ENCODE data around the gene FMN1. TPM values are rescaled to one million over a fixed set of nuclear protein-coding genes. Genes with fewer than 3 reads are reported as not detected.
A peak's percentile ranks its signal among the peaks of the same experiment; 100 is the strongest.

FMN1 gene
- total RNA-seq, 6 donors from 2014 or later: 20.2 to 176 (median 53.8) TPM

- no peaks in the 10 kb centered on the region for H3K27me3 ChIP-seq
- H3K36me3 ChIP-seq: no peaks in the 10 kb centered on the region
- no peak for DNase-seq
- no peak for TF ChIP-seq EP300 (IDR thresholded peaks at IDR 0.05)
- TF ChIP-seq POLR2A (IDR thresholded peaks at IDR 0.05): no peak
- TF ChIP-seq POLR2AphosphoS5 (IDR thresholded peaks at IDR 0.05): no peak
- no peak for TF ChIP-seq CTCF (IDR thresholded peaks at IDR 0.05)
- H3K27ac ChIP-seq: peak overlapping the region; percentile 61 to 88 (median 80)
- no peaks in the 10 kb centered on the region for H3K9me3 ChIP-seq
- no peak for ATAC-seq (ENCODE audit: low FRiP score in 2 of 2)
- peaks cover 4 to 25% (median 13%) of the 10 kb centered on the region in 4 donors for H3K4me1 ChIP-seq
- no peak overlapping the region for H3K4me3 ChIP-seq
Measured at GRCh38 chr15:33069161-33069560, 125.4 kb downstream of the FMN1 start.

- TF ChIP-seq EP300 (IDR thresholded peaks at IDR 0.05) (peak in 3 of 4 donors; percentile 6 to 61 (median 47)), POLR2A (IDR thresholded peaks at IDR 0.05) (no peak), POLR2AphosphoS5 (IDR thresholded peaks at IDR 0.05) (peak; percentile 21 to 58)
- Histone ChIP-seq H3K27me3 (no peaks in the 10 kb centered on the region), H3K4me1 (peaks cover 4 to 25% (median 13%) of the 10 kb centered on the region in 4 donors), H3K9me3 (no peaks in the 10 kb centered on the region), H3K4me3 (peak overlapping the region in 3 of 4 donors; percentile 39 to 43 (median 39)), H3K27ac (peak overlapping the region; percentile 78 to 88 (median 80)), H3K36me3 (no peaks in the 10 kb centered on the region)
- DNase-seq (peak in 1 of 2 donors; percentile 93), ATAC-seq (ENCODE audit: low FRiP score in 2 of 2) (peak; percentile 83 to 97)
- WGBS, 2 donors: 33 to 37% methylated on average over 8 of the region's 8 CpGs
Measured at GRCh38 chr15:33068511-33068990, 126.0 kb downstream of the FMN1 start.

- Histone ChIP-seq H3K4me3 (peak overlapping the region in 3 of 4 donors; percentile 39 to 43 (median 39)), H3K27me3 (no peaks in the 10 kb centered on the region), H3K36me3 (no peaks in the 10 kb centered on the region), H3K27ac (peak overlapping the region; percentile 78 to 88 (median 80)), H3K4me1 (peaks cover 4 to 25% (median 13%) of the 10 kb centered on the region in 4 donors), H3K9me3 (no peaks in the 10 kb centered on the region)
- peak; percentile 87 to 91 for ATAC-seq (ENCODE audit: low FRiP score in 2 of 2)
- DNase-seq: peak; percentile 79 to 91
- WGBS, 2 donors: 25 to 33% methylated on average over 14 of the region's 14 CpGs
- peak in 2 of 4 donors; percentile 8 to 50 for TF ChIP-seq POLR2A (IDR thresholded peaks at IDR 0.05)
- no peak for TF ChIP-seq CTCF (IDR thresholded peaks at IDR 0.05)
- TF ChIP-seq EP300 (IDR thresholded peaks at IDR 0.05): no peak
- TF ChIP-seq POLR2AphosphoS5 (IDR thresholded peaks at IDR 0.05): peak in 1 of 2 donors; percentile 26
Measured at GRCh38 chr15:33068007-33068481, 126.5 kb downstream of the FMN1 start.

- H3K36me3 ChIP-seq: no peaks in the 10 kb centered on the region
- ATAC-seq (ENCODE audit: low FRiP score in 2 of 2) (no peak), DNase-seq (no peak)
- peaks cover 4 to 25% (median 13%) of the 10 kb centered on the region in 4 donors for H3K4me1 ChIP-seq
- H3K4me3 ChIP-seq: peak overlapping the region in 3 of 4 donors; percentile 39 to 43 (median 39)
- no peak for TF ChIP-seq POLR2A (IDR thresholded peaks at IDR 0.05)
- TF ChIP-seq CTCF (IDR thresholded peaks at IDR 0.05): no peak
- peak overlapping the region; percentile 78 to 88 (median 80) for H3K27ac ChIP-seq
- no peaks in the 10 kb centered on the region for H3K27me3 ChIP-seq
- WGBS, 2 donors: 33 to 47% methylated on average over 9 of the region's 9 CpGs
- no peaks in the 10 kb centered on the region for H3K9me3 ChIP-seq
Measured at GRCh38 chr15:33067456-33067855, 127.1 kb downstream of the FMN1 start.

- peak overlapping the region; percentile 36 to 88 (median 80) for H3K27ac ChIP-seq
- peaks cover 4 to 25% (median 13%) of the 10 kb centered on the region in 4 donors for H3K4me1 ChIP-seq
- no peaks in the 10 kb centered on the region for H3K27me3 ChIP-seq
- no peaks in the 10 kb centered on the region for H3K9me3 ChIP-seq
- H3K36me3 ChIP-seq: no peaks in the 10 kb centered on the region
- 62 to 75% methylated on average over 7 to 8 of the region's 8 CpGs for WGBS, 2 donors
- DNase-seq (peak in 1 of 2 donors; percentile 39), ATAC-seq (ENCODE audit: low FRiP score in 2 of 2) (no peak)
- TF ChIP-seq EP300 (IDR thresholded peaks at IDR 0.05): no peak
- peak in 1 of 2 donors; percentile 11 for TF ChIP-seq POLR2AphosphoS5 (IDR thresholded peaks at IDR 0.05)
- no peak for TF ChIP-seq CTCF (IDR thresholded peaks at IDR 0.05)
- no peak for TF ChIP-seq POLR2A (IDR thresholded peaks at IDR 0.05)
- peak overlapping the region in 3 of 4 donors; percentile 39 to 43 (median 39) for H3K4me3 ChIP-seq
Measured at GRCh38 chr15:33066584-33066983, 127.9 kb downstream of the FMN1 start.

Measured in upper lobe of left lung (tissue), 6 donors.